Cortex of kidney (tissue), 1 donor: Measurements from ENCODE around the gene ARFGEF3.
"Not testable (repeated sequence)": the region's sequence is repeated elsewhere in the genome, so short reads cannot be mapped to it uniquely, and the experiment has no call there.

Source experiments
- DNase-seq: peaks from one replicate; lab custom pipeline; 2025; lab: John Stamatoyannopoulos, UW

ARFGEF3 gene

DNA sequence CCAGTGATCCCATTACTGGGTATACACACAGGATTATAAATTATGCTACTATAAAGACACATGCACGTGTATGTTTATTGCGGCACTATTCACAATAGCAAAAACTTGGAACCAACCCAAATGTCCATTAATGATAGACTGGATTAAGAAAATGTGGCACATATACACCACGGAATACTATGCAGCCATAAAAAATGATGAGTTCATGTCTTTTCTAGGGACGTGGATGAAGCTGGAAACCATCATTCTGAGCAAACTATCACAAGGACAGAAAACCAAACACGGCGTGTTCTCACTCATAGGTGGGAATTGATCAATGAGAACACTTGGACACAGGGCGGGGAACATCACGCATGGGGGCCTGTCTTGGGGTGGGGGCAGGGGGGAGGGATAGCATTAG is 206.9 kb downstream of the ARFGEF3 start:
- not testable (repeated sequence) for DNase-seq

DNA sequence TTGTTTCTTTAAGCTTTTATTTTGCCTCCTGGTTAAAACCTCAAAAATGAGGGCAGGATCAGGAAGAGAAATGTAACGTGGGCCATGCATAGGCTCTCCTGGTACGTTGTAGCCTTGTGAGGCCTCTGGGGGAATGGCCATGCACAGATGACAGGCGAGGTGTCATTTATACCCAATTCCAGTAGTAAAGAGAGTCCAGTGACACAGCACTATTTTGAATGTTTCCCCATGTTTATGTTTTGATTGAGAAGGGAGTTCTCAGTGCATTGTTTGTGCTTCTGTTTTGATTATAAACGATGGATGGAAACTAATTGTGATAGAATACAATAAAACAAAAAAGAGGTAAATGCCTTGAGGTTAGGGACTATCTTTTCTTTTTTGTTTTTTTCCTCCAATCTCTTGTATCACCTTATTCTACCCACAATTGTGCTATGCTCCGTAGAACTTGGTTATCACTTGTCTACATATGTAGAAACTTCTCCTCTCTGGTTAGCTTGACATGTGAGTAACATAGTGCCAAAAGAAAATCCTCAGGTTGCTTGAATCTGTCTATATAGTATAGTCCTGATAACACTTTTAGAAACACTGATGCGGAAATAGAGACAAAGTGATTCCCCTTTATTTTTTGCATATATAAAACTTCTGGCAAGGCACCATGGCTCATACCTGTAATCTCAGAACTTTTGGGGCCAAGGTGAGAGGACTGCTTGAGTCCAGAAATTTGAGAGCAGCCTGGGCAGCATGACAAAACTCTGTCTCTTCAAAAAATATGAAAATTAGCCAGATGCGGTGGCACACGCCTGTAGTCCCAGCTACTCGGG is 209.1 kb downstream of the ARFGEF3 start:
- no peak for DNase-seq

DNA sequence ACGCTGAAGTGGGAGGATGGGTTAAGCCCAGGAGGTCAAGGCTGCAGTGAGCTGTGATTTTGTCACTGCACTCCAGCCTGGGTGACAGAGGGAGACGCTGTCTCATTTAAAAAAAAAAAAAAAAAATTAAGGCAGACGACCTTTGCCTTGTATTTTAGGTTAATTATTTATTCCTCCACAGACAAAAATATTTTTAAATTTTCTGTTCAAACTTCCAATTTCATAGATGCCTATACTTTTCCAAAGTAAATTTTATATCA is 209.6 kb downstream of the ARFGEF3 start:
- no peak for DNase-seq

DNA sequence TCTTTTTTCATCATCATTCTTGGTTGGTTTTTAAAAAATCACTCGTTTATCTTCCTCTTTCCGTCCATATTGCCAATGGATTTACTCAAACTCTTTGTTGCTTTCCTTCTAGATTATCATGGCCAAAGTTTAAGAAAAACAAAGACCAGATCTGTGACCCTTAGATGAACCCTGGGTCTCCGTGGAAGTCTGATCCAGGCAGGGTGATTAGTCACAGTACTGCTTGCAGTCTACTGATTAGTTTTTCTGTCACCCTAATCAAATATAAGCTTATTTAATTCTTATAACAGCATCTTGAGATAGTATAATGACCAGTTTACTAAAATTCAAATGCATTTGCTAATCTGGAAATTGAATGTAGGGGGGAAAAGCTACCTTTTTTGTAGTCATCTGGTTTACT is 210.0 kb downstream of the ARFGEF3 start:
- DNase-seq, result no peak

DNA sequence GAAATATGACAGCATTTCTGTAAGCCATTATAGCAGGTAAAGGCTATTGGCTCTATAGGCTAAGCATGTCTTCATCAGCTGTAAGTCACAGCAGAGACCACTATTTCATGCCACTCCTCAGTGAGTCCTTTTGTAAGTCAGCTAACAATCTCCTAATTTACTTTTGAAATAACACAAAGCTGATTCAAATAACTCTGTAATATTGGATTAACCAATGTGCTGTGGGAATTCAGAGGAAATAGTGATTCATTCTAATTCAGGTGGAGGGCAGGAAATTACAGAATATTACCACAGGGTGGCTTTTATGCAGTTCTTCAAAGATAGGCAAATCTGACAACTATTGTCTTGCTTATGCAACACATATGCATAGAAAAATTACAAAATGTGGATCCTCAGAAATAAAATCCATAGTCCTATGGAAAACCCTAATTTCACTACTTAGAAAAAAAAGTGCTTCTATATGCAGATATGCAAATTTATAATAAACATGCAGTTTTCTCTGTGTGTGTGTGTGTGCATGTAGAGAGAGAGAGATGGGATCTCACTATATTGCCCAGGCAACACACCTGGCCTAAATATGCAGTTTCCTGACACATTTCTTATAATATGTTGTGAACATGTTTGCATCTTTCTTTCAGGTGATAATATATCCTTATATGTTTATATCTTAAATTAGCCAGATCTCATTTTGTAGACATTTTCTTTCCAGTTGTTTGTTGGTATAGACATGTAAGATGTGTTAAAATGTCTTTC is 211.1 kb downstream of the ARFGEF3 start:
- no peak for DNase-seq

DNA sequence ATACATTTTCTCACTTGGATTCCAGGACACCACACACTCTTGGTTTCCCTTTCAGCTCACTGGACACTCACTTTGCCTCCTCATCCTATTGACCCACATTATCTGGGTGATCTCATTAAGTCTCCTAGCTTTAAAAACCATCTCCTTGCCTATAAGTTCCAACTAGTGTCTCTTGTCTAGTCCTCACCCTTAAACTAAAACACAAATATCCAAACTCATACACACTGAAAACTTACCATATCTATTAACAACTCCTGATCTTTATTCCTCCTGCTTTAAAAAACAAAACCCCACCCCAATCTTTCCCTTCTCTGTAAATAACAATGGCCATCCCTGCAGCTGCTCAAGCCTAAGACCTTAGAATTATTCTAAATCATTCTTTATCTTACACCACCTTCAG is 212.5 kb downstream of the ARFGEF3 start:
- no peak for DNase-seq

DNA sequence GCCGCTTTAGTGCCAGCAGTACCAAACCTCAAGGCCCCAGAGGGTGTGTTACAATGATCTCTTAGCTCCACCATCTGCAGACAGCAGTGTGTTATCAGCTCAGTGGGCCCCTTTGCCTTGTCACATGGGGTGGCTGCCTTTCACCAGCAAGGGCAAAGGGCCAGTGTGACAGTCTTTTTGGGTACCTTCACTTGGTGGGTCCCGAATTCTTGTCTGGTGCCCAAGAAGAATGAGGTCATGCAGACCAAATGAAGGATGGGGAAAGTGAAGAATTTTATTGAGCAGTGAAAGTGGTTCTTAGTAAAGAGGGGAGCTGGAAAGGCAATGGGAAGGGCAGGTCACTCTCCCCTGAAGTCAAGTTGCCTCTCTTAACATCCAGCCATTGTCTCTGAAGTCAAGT is 213.1 kb downstream of the ARFGEF3 start:
- DNase-seq, result no peak

DNA sequence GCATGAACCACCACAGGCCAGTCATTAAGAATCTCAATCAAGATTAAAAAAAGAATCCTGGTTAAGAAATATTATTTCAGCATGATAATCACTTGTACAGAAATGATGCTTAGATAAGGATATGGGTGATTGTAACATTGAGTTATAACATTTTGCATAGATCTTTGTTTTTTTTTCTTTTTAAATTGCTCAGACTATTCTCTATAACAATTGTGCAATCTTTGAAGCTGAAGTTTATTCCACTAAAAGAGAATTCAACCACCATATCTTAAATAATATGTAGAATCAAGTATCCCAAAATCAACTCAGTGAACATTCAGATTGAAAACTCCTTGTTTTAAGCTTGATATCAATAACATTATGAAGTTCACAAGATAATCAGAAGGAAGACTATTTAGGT is 215.3 kb downstream of the ARFGEF3 start:
- DNase-seq, result no peak

DNA sequence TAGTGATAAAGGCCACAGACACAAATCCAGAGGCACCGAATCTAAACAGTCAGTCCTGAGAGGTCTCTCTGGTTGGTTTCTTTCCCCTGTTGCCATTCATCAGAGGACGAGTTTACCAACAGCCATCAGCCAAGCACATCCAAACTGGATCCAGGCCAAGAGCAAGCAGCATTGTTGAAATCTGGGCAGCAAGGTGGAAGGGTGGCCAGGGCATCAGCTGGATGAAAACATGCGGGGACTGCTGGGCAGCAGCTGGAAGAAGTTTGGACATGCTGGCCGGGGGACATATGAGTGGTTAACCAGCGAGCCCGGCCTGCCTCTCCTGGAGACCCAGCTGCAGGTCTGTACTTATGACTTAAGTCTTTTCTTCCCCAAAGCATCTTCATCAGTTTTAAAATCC is 216.1 kb downstream of the ARFGEF3 start, which contains the start of gene SMIM28:
Gene SMIM28 (plus strand): TSS at position 62 of the 400 bp plus-strand sequence. CDS start 168 bp downstream, at position 230.
- no peak for DNase-seq

DNA sequence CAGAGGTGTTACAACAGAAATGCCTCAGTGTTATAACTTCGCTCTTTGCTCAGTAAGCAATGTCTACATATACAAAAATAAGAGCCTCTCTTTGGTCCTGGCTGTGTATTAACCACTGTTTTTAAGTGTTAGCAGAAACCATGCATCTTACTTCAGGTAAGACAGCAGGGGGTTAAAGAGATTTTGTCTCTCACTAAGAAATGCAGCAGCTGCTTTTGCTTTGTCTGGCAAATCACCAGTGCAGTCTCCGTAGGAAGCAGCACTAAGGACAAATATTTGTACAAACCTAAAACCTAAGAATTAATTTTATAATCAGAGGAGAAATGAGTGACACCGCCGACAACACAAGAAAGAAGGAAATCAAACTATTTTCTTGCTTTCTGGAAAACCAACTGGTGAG is 216.7 kb downstream of the ARFGEF3 start:
- no peak for DNase-seq

DNA sequence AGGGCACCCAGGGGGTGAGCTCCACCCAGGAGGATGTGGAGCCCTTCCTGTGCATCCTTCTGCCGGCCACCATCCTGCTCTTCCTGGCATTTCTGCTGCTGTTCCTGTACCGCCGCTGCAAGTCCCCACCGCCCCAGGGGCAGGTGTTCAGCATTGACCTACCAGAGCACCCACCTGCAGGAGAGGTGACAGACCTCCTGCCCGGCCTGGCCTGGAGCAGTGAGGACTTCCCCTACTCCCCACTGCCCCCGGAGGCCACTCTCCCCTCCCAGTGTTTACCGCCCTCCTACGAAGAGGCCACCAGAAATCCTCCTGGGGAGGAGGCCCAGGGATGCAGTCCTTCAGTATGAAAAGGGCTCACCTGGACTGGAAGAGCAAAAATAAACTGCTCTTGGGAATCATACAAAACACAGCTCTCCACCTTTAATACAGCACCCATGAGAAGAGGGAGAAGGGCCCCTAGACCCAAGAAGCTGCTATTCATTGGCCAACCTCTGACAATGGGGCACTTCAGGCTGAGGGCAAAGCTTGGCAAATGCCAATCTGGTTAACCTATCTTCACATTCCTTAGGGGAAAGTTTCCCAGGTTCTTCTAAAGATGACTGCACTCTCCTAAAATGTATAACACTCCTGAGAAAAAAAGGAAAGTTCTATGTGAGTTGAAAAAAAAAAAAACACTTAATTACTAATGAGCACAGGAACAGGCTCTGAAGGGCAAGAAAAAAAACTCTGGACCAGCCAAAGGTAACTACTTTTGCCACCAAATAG is 220.9 kb downstream of the ARFGEF3 start:
- no peak for DNase-seq

DNA sequence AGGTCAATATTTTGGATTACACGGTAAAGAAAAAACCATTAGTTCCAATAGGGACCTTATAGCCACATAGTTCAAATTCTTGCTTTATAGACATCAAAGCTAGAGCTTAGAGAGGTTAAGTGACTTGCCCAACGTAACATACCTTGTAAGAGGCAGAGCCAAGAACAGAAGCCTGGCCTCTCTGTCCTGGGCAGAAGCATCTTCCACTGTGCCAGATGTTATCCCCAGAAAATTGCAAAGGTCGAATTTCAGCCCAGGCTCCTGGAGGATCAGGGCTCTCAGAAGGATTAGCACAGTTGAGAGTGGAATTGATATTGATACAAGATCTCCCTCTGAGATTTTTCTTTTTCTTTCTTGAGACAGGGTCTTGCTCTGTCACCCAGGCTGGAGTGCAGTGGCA is 222.0 kb downstream of the ARFGEF3 start:
- DNase-seq, result no peak

DNA sequence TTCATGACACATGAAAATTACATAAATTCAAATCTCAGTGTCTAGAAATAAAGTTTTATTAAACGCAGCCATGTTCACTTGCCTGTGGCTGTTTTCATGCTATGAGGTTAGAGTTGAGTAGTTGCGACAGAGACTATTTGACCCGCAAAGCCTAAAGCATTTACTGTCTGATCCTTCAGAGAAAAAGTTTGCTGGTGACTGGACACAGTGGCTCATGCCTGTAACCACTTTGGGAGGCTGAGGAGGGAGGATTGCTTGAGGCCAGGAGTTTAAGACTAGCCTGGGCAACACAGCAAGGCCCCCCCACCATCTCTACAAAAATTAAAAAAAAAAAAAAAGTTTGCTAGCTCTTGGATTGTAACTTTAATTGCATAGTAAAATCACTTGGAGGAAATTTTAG is 225.2 kb downstream of the ARFGEF3 start:
- no peak for DNase-seq

DNA sequence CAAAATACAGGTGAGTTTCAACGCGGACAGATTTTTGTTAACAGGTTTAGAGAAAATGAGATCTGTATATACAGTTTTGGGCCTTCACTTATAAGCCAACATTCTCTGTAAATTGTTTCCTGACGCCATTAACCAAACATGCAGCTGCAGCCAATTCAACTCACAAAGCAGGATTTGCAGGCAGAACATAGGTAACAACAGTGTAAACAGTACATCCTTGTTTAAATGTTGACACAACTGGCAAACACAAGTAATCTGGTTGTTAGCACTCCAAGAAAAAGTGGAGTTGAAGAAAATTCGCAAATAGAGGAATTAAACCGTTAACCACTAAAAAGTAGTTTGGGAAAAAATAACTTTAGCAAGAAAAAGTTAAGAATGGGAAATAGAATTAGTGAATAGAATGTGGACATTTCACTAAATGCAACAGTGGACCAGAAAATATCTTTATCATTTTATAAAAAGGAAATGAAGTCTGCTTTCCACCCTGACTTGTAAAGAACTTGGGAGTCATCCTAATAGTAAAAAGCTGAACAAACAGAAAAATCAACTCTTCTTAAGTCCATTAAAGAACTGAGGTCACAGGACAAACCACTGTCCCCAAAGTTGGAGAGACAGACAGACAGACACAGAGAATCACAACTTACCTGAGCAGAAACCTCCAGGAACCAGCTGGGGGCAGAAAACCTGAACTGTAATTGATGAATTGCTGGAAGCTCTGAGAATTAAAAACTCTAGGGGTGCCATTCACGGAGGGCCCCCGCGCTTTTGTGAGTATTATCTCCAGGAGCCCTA is 226.0 kb downstream of the ARFGEF3 start:
- DNase-seq, result no peak

DNA sequence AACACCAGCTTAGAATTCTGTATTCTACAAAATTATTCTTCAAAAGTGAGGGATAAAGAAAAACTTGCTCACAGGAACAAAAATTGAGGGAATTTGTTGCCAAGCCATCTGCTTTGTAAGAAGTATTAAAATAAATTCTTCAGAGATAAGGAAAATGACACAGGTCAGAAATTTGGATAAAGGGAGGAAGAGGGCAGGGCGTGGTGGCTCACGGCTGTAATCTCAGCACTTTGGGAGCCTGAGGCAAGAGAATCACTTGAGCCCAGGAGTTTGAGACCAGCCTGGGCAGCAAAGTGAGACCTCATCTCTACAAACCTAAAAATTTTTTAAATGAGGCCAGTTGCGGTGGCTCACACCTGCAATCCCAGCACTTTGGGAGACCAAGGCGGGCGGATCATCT is 227.8 kb downstream of the ARFGEF3 start:
- DNase-seq, result no peak
